GM21526 (cell line): ENCODE results near the gene ODC1.

Source experiments
- ATAC-seq: cut with Tn5 transposase; IDR thresholded peaks from one replicate; pipeline ENCODE4 v1.9.1; 2021; ENCODE audit warnings: moderate library complexity; ENCODE audit not compliant: unreplicated experiment, low FRiP score

Gene ODC1

DNA sequence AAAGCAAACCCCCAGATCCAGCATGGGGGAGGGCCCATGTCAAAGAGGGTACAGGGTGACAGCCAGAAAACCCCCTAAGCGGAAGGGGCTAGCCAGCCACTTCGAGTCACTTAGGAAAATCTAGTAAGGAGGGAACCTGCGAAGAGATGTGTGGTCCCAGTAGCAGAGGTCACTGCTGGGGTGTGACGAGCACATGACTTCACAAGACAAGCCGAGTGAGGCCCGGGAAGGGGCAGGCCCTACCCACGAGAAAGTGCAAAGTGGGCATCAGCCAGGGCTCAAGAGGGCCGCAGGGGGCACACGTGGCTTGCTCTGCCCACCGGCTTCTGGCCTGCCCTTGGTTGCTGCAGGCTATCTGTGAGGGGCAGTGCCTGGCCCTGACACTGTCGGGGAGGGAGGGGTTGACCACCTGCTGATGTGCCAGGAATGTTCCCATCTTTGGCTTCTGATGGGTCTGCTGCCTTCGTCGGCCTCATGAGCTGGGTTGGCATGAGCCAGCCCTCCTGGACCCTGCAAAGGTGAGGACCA lies 11.5 kb downstream of the ODC1 start:
- ATAC-seq: no peak

DNA sequence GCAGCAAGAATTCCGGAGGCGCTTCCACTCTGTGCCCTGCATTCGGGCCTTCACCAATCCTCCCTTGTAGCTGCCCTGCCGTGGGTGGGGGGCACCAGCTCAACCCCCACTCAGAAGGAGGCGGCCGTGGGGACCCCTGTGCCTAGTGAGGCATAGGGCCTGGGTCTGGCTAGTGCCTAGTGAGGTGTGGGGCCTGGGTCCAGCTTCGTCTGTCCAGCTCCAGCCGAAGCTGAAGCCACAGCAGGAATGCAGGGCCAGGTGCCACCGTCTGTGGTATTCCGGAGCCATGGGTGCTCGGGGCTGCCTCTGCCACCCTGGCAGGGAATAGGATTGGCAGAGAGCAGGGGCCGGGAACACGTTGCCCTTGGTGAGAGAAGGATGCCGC lies 12.3 kb downstream of the ODC1 start:
- no peak for ATAC-seq

DNA sequence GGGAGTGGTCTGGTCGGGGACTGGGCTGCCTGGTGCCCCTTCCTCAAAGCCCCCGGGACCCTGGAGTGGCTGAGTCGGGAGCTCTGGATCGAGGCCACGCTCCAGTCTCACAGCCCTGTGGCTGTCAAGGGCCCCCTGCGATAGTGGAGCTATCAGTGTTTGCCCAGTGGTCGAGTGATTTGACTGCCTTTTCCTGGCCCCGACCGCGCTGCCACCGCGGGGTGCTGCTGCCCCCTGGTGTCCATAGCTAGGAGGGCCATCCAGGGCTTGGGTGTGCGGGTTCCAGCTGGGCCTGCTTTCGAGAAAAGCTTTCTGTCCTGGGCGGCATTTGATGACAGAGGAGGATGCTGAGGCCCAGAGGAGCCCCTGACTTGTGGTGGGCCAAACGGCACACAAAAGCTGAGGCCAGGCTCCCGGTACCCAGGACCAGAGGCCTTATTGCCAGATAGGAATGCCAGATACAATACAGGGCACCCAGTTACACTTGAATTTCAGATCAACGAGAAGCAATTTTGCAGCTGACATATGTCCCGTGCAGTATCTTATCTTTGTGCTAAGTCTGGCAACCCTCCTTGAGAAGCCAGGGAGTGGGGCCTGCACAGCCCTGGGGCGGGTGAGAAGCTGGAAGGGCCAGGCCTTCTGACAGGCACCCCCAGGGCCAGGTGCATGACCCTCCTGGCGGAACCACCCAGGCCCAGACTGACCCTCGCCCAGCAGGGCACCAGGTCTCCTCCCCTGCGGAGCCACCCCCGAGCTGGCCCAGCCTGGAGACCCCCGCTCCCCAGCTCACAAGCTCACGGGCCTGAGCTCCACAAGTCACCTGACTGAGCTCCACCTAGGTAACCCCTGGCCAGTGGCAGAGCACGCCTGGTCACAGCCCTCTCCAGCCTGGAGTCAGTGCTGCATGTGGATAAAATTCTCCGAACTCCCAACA lies 13.0 kb downstream of the ODC1 start:
- peak; percentile 56 for ATAC-seq

DNA sequence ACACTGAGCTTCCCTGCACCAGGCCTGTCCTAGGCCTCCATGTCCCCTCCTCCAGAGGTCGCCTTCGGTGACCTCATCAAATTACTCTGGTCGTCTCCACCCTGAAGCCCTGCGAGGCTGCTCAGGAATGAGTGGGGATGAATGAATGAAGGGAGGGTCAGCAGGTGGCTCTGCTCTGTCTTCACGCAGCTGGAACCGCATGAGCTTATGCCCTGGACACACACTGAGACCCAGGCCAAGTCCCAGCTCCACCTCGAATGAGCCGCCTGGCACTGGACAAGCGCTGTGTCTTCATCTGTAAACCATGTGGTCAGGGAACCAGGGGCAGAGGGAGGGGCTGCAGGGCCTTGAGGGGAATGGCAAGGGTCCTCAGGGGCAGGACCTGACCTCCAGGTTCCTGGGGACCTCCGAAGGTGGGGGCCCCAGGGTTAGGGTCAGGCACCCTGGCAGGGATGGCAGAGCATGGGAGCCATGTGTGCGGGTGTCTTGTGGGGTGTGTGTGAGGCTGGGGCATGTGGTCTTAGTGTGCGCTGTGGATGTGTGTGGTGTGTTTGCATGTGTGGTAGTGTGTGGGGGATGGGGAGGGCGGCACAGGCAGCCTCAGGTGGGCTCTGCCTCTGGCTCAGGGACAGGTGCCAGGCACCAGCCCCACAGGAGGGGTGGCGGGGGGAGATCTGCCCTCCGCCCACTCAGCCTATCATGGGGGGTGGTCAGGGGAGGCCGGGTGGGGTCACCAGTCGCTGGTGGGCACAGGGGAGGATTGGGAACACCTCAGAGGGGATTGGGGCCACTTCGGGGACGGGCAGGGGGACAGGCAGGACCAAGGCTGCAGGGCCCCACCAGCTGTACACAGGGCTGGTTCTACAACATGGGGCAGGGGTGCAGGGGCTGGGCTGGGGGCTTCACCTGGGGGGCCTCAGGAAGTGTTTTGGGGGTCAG lies 13.9 kb downstream of the ODC1 start:
- ATAC-seq: no peak

DNA sequence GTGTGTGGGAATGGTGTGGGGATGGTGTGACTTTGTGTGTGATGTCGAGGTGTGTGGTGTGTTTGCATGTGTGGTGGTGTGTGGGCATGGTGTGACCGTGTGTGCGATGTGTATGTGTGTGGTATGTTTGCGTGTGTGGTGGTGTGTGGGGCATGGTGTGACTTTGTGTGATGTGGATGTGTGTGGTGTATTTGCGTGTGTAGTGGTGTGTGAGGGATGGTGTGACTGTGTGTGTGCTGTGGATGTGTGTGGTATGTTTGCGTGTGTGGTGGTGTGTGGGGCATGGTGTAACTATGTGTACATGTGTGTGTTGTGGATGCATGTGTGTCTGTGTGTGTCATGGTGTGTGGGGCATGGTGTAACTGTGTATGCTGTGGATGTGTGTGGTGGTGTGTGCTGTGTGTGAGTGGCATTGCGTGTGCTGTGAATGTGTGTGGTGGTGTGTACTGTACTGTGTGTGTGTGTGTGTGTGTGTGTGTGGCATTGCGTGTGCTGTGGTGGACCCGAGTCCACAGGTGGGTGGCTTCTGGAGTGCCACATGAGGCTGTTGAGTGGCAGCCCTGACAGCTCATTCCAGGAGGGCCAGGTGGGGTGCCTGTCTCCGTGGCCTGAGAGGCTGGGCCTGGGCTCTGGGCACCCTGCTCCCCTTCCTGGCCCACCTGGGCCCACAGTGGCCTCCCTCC lies 14.7 kb downstream of the ODC1 start:
- no peak for ATAC-seq

DNA sequence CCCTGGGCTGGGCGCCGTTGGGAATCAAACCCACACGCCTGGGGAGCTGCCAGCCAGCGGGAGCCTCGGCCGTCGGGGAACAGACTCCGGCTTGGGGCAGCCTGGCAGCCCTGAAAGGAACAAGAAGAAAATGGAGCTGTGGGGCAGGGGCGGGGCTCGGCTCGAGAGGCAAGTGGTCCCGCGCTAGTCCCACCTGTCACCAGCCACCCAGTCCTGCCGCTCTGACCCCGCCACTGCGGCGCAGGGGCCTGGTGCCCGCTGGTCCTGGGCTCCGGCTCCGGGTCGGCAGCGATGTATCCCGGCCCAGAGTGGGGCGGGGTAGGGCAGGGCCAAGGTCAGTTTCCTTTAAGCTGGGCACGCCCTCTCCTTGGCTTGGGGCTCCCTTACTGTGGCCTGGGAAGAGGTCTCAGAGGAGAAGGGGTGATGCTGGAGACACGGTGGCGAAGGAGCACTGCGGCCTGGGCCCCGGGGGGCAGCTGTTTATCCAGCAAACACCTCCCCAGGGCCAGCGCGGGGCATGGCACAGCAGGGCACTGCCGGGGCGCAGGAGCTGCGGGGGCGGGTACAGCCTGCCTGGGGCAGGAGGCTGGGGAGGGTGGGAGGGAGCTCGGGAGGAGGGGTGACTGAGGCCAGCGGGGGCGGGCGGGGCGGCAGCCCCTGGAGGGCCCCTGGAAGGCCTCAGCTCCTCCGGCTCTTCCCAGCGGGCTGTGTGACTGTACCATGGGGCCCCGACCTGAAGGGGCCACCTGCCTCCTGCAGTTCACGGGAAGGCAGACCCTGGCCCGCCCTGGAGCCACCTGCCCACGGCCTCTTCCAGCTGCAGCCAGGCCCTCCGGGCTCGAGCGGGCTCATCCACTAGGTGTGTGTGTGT lies 15.6 kb downstream of the ODC1 start:
- no peak for ATAC-seq

DNA sequence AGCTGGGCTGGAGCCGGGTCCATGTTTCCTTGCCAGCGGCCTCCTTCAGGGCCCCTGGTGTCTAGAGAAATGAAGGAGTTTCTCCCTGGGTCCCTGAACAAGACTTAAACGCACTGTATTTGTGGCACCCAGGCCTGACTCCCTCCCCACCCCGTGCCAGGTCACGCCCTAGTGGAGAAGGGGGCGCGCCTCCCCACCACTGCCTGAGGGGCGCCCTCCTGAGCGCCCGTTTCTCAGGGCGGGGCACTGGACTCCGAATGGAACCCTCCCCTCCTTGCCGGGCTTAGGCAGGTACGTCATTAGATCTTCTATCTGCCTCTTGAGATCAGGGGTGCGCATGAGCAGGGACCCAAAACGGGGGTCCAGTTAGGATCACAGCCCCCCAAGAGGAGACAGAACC lies 16.3 kb downstream of the ODC1 start:
- no peak for ATAC-seq

DNA sequence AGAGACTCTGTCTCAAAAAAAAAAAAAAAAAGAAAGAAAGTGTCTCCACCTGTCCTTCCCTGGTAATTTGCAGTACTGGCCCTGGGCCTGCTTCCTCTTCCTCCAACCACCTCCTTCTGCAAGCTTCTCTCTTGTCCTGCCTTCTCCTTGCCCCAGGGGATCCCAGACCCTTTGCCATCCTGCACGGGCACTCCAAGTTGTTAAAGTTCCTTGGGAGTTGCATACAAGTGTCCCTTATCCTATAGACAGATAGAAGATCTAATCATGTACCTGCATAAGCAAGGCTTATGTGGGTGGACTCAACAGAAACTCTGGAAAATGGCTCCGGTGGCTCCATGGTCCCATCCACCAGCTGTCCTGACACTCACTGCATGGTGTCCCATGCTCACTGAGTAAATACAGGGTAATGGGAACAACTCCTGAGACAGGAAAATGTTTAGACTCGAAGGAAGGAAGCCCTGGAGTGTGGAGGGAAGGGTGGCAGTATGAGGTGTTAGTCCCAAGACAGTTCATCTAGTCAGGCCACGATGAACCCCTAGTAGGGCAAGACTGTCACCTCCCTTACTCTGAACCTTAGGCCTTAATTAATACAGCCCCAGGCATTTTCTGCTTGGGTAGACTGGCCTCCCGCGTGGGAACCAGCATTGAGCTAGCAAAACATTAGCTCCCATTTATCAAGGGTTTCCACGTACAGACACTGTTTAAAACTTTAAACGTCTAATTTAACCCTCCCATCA lies 17.1 kb downstream of the ODC1 start:
- ATAC-seq: no peak

DNA sequence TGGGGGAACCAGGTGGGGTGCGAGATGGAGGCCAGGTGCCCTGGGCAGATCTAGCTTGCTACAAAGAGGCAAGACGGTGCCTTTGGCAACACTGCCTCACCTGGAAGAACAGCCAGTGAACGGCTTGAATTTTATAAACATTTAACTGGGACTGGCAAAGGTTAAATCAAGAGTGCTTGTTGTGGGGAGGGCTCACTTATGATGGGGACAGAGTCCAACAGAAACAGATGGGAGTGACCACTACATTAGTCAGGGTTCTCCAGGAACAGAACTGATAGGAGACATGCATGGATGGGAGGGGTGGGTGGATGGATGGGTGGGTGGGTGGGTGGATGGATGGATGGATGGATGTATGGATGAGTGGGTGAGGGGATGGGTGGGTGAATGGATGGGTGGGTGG lies 19.2 kb downstream of the ODC1 start:
- no peak for ATAC-seq

DNA sequence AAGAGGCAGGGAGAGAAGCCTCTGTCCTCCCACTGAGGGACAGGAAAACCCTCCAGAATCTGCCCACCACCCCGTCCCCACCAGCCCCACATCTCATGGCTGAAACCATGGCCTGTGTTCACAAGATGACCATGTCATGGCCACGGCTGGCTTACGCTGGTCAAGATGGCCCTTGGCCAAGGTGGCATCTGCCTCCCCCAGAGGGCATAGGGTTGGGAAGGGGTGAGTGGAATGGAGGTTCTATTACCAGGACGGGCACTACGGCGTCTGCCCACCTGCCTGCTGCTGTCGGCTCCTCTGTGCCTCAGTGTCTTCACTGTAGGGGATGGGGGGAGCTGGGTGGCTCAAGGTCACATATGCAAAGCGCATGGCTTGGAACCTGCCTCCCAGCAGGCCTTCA lies 19.8 kb downstream of the ODC1 start:
- ATAC-seq: no peak

DNA sequence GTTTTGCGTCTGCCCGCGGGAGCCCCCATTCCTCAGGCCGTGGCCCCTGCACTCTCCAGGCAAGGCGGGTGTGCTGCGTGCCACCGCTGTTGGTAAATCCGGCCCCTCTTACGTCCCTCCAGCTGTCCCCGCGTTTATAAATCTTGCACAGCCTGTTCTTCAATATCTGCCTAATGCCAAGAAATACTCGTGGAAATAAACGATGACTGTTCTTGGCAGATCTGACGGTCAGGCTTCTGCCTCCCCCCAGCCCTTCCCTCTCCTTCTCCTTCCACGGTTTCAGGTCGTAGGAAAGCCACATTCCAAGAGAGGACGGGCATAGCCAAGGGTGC lies 20.5 kb downstream of the ODC1 start:
- no peak for ATAC-seq

DNA sequence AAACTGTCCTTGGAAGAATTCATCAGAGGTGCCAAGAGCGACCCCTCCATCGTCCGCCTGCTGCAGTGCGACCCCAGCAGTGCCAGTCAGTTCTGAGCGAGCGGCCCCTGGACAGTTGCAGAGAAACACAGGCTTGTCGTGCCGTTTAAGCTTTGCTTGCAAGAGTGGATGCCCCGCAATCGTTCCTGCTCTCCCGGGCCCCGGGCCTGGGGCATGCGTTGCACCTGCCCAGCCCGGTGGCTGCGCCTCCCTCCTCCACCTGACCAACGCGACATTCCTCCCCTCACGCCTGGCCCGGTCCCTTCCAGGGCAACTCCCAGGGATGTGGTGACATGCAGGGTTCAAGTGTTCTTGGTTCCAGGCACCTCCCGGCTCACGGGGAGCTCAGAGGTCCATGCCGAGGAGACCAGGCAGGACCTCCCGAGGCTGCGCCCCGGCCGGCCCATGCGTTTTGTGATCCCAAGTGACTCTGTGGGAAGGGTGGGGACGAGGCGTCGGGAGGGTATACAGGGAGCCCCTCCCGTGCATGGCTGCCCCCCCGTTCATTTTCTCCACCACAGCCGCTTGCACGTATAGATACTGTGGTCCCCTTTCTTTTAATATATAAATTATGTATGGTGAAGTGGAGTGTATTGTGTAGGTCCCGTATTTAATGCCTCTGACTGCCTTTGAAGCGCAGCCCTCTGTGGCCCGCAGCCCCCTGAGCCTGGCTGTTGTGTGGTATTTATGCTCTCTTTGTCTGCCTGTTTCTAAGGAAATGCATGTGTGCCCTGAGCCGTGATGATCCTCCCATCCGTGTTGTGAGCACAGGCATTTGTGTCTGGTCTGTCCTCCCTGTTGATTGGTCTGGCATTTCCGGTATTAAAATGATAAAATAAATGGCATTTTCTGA lies 21.2 kb downstream of the ODC1 start:
- no peak for ATAC-seq

DNA sequence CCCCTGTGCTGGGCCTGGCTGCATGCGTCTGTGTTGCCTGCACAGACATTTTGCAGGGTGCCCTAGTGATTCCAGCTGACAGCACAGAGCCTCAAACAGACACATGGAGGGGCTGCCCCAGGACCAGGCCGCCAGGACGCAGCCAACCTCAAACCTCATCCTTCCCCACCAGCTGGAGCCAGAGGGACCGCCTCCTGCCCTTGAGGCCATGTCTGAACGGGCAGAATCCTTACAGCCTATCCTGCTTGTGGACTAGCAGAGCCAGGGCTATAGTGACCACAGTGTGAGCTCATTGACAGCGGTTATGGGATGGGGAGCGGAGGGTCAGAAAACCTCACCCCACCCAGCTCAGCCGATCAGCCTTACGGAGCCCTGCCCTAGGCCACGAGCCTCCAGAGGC lies 22.4 kb downstream of the ODC1 start:
- no peak for ATAC-seq

DNA sequence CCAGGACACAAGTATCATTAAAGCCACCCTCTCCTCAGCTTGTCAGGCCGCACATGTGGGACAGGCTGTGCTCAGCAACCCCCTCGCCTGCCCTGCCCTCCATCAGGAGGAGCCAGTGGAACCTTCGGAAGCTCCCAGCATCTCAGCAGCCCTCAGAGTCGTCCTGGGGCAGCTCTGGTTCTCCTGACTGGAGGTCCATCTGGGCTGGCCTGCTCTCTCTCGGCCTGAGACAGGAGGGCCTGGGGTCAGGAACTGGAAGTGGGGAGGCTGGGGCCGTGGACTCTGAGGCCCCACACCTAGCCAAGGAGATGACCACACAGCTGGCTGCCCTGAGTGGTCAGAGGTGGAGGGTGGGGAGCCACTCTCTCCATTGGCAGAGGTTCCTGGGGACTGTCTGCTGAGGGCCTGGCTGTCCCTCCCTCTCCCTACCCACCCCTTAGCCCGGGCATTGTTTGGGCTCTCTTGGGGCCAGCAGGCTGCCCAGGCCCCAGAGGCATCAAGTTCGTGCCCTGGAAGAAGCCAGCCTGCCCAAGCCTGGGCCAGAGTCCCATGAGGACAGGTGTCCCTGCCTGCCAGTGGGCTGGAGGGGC lies 23.1 kb downstream of the ODC1 start:
- no peak for ATAC-seq

DNA sequence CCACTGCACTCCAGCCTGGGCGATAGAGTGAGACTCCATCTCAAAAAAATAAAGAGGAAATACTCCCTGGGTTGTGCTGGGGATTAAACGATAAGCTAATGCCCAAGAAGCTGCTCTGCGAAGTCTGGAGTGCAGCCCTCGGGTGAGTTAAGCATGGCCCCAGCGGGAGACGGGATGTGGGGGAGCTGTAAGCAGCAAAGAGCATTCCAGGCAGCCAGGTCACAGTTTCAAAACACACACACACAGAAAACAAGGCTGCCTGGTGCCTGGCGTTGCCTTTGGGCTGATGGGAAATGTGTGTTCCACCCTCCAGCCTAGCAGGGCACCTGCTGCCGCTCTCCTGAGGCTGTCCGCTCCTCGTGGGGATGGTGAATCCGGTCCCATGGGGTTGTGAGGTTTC lies 24.1 kb downstream of the ODC1 start:
- no peak for ATAC-seq

DNA sequence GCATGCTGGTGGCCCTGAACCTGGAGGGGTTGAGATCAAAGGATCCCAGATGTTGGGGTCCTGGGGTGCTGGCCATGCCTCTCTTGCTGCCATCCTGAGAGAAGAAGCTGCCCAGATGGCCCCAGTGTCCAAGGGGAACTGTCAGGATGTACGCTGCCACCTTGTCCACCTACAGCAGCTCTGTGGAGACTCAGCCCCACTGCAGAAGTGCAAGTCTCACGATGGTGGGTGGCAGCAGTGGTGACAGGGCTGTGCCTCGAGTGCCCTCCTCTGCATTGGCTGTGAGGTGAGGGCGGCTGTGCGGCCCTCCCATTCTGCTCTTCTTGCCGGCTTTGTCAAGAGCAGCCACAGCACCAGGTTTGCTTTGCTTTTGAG lies 24.7 kb downstream of the ODC1 start:
- ATAC-seq: no peak

DNA sequence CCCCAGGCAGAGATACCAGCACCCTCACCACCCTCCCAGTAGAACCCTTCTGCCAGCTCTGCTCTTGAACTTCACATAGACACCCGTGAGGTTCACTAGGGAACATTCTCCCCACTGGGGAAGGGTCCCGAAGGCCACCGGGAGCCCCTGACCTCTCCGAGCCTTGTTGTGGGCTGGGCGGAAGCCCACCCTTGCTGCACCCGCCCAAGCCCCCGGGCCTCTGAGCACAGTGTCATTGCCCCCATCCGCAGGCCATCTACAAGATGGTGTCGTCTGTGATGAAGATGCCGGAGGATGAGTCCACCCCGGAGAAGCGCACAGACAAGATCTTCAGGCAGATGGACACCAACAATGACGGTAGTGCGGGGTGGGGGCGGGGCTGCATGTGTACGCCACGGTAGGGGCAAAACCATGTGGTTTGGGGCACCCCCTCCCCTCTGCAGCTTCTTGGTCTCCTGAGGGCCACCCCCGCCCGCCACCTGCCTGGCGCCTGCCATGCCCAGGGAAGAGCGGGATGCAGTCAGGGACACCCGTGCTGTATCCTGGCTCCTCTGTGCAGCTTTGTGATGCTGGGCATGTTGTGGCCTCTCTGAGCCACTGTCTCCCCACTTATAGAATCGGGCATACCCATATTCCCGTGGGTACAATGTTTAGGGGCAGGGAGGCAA lies 25.3 kb downstream of the ODC1 start:
- ATAC-seq: no peak
